Stomach (tissue), 9 donors: Measurements from ENCODE around the gene ITIH4. TPM values are rescaled to one million over a fixed set of nuclear protein-coding genes. Genes with fewer than 3 reads are reported as not detected.

ENCODE experiments used
- DNase-seq, 2 donors: peaks; one replicate each; pipeline versions ENCODE4 v3.0.0 to v3.0.0-alpha.2; 2013 to 2019
- H3K27ac ChIP-seq, 5 donors: fragments of 200-600 bp in 4 of 5; sonication (generic) in 4 of 5; one replicate each; pipeline ENCODE4 v1.5.1; 2013 to 2019; ENCODE audit warnings: mild to moderate bottlenecking in 1 of 5, moderate library complexity in 1 of 5
- H3K27me3 ChIP-seq, 3 donors: fragments of 200-600 bp; sonication (generic); one replicate each; pipeline ENCODE4 v1.5.1; 2017 to 2019; ENCODE audit warnings: mixed run types in 1 of 3
- H3K36me3 ChIP-seq, 4 donors: fragments of 200-600 bp; sonication (generic); 1 replicate in 3 of 4; 2 replicates in 1 of 4; pipeline ENCODE4 v1.5.1; 2016 to 2019
- H3K4me1 ChIP-seq, 4 donors: fragments of 200-600 bp; sonication (generic); one replicate each; pipeline ENCODE4 v1.5.1; 2016 to 2019
- H3K4me3 ChIP-seq, 4 donors: fragments of 200-600 bp; sonication (generic) in 3 of 4; one replicate each; pipeline ENCODE4 v1.5.1; 2016 to 2019; ENCODE audit warnings: mild to moderate bottlenecking in 1 of 4
- H3K9me3 ChIP-seq, 4 donors: fragments of 200-600 bp; sonication (generic); one replicate each; pipeline ENCODE4 v1.5.1; 2016 to 2019
- EP300 ChIP-seq: sonication (generic); formaldehyde crosslinking; IDR thresholded peaks from one replicate; pipeline ENCODE4 v1.6.1; 2017; ENCODE audit warnings: antibody characterized with exemption
- POLR2A ChIP-seq, 4 donors: fragments of 450-650 bp; IDR thresholded peaks; one replicate each; pipeline ENCODE4 v1.6.1; 2016; ENCODE audit warnings: antibody characterized with exemption in 4 of 4, control low read depth in 2 of 4, mild to moderate bottlenecking in 1 of 4, moderate library complexity in 1 of 4
- POLR2AphosphoS5 ChIP-seq, 3 donors: sonication (generic); formaldehyde crosslinking; IDR thresholded peaks; one replicate each; pipeline ENCODE4 v1.6.1; 2016; ENCODE audit warnings: antibody characterized with exemption in 3 of 3
- WGBS, 5 donors: extraction: QIAGEN DNeasy Blood & Tissue Kit in 3 of 5; methylation state at CpG; one replicate each; pipeline versions ENCODE4 v1.1.5 to v1.1.7; 2013 to 2018; 5-methylcytosine and 5-hydroxymethylcytosine counted together
- intact Hi-C: fragments of 100-400 bp; cut with DNase I; formaldehyde crosslinking; loops from one replicate; pipeline ENCODE4 v1.15.1; 2023; ENCODE audit warnings: low total_unique reads
- polyA plus RNA-seq, 3 donors: library from polyadenylated mRNA; stranded (reverse); fragments of 200-250 nt; gene quantifications; one replicate each; pipeline ENCODE4 v1.2.3, GENCODE V29; 2013
- total RNA-seq, 5 donors: library from RNA; depleted of rRNA; stranded (reverse); fragments of >200 nt; gene quantifications; one replicate each; pipeline versions ENCODE4 v1.1.0 to v1.2.3, GENCODE V29; 2014 to 2016
- TF ChIP-seq, protein P1 (sequence below), 7 experiments: fragments of 450-650 bp in 4 of 7; fragments of 200-600 bp in 3 of 7; sonication (generic) in 3 of 7; IDR thresholded peaks; one replicate each; pipeline ENCODE4 v1.5.1; 2016 to 2019; ENCODE audit warnings: antibody characterized with exemption in 7 of 7, control low read depth in 2 of 7, mild to moderate bottlenecking in 1 of 7
- donor health status: healthy with polysubstance abuse.
- donor health status: Bipolar disorder and iron deficiency.
- donor health status: healthy.

The ITIH4 gene
- total and polyA plus RNA-seq, 8 donors, result 1.7 to 300 (median 18.5) TPM

DNA sequence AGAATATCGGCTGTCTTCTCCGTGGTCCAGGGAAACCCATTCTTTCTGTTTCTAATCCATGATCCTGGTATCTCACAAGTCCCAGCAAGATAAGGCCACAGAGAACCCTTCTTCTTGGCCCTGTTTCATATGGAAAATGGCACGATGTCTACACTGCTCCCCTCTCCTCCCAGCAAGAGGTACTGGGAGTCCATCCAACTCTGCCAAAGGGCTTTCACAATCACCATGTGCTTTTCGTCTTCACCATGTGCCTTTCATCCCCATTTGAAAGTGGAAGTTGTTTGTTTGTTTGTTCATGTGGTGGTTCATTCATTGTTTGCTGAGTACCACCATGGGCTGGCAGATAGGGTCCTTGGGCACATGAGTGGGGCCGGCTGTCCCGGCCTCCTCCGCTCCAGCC lies 30.4 kb downstream of the ITIH4 start:
- intact Hi-C loops, result no loop called here
- peaks cover 0 to 5% (median 0%) of the 10 kb centered on the region in 4 donors for H3K4me1 ChIP-seq
- WGBS, 5 donors, result 70 to 88% (median 79%) methylated on average over 4 to 7 of the region's 7 CpGs
- no peak for DNase-seq
- H3K9me3 ChIP-seq, result no peaks in the 10 kb centered on the region
- H3K27me3 ChIP-seq, result peaks cover 0 to 1% (median 0%) of the 10 kb centered on the region in 3 donors
- no peak overlapping the region for H3K27ac ChIP-seq
- H3K4me3 ChIP-seq, result no peak overlapping the region
- H3K36me3 ChIP-seq, result no peaks in the 10 kb centered on the region
- TF ChIP-seq EP300, result no peak

DNA sequence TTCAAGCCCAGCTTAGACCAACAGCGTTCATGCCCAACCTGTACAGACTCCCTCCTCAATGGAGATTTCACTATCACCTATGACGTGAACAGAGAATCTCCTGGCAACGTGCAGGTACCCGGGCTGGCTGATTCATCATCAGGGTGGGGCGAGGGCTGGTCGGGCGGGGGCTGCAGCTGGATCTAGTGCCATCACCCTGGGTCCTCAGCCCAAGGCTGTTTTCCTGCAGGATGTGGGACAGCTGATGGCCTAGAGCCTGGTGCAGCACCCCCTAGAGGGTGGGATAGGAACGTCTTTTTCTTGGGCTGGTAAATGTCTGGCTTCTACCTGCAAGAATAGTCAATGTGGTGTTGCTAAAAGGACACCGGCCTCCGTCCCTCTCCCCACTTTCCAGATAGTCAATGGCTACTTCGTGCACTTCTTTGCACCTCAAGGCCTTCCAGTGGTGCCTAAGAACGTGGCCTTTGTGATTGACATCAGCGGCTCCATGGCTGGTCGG lies 31.4 kb downstream of the ITIH4 start:
- Histone ChIP-seq H3K4me3 (no peak overlapping the region), H3K9me3 (no peaks in the 10 kb centered on the region), H3K27me3 (no peaks in the 10 kb centered on the region), H3K4me1 (peaks cover 0 to 14% (median 0%) of the 10 kb centered on the region in 4 donors), H3K27ac (no peak overlapping the region), H3K36me3 (no peaks in the 10 kb centered on the region)
- TF ChIP-seq EP300 (no peak), POLR2A (IDR thresholded peaks at IDR 0.05) (no peak), POLR2AphosphoS5 (IDR thresholded peaks at IDR 0.05) (no peak)
- TF ChIP-seq, protein P1, sequence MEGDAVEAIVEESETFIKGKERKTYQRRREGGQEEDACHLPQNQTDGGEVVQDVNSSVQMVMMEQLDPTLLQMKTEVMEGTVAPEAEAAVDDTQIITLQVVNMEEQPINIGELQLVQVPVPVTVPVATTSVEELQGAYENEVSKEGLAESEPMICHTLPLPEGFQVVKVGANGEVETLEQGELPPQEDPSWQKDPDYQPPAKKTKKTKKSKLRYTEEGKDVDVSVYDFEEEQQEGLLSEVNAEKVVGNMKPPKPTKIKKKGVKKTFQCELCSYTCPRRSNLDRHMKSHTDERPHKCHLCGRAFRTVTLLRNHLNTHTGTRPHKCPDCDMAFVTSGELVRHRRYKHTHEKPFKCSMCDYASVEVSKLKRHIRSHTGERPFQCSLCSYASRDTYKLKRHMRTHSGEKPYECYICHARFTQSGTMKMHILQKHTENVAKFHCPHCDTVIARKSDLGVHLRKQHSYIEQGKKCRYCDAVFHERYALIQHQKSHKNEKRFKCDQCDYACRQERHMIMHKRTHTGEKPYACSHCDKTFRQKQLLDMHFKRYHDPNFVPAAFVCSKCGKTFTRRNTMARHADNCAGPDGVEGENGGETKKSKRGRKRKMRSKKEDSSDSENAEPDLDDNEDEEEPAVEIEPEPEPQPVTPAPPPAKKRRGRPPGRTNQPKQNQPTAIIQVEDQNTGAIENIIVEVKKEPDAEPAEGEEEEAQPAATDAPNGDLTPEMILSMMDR (IDR thresholded peaks at IDR 0.05), result peak in 3 of 7 experiments; percentile 22 to 36 (median 23)
- 51 to 61% (median 57%) methylated on average over 8 to 14 of the region's 14 CpGs for WGBS, 5 donors
- DNase-seq, result peak; percentile 30 to 49
- intact Hi-C loops, result no loop called here

DNA sequence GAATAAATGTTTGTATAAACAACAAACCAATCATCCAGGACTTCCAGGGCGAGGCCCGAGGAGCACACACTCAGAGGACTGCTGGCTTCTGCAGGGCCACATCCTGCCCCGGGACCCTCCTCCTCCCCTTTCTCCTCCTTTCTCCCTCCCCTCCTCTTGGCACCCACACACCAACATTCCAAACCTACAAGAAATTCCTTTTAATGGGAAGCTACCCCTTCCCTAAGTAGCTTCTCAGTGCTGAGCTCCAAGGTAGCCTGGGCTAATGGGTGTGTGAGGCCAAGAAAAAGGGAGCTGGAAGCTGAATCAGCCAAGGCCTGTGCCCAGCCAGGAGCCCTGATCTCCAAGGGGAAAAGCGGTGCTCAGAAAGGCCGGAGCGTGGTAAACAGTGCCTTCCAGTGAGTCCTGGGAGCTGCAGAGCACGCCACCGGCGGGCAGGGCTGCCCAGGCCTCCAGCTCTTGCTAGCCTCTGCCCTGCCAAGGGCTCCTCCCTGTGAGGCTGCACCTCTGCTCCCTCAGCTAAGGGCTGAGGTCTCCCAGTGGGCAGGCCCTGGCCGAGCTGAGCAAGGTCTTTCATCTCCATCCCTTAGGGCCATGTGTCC lies 32.0 kb downstream of the ITIH4 start:
- no peak for DNase-seq
- H3K27me3 ChIP-seq, result no peaks in the 10 kb centered on the region
- 76 to 88% (median 80%) methylated on average over 7 to 10 of the region's 10 CpGs for WGBS, 5 donors
- no peaks in the 10 kb centered on the region for H3K9me3 ChIP-seq
- no peak for TF ChIP-seq POLR2A (IDR thresholded peaks at IDR 0.05)
- TF ChIP-seq POLR2AphosphoS5 (IDR thresholded peaks at IDR 0.05), result no peak
- TF ChIP-seq EP300, result no peak
- TF ChIP-seq, protein P1 (IDR thresholded peaks at IDR 0.05), result no peak
- no peak overlapping the region for H3K27ac ChIP-seq
- intact Hi-C loops, result no loop called here
- H3K36me3 ChIP-seq, result no peaks in the 10 kb centered on the region
- peaks cover 0 to 14% (median 0%) of the 10 kb centered on the region in 4 donors for H3K4me1 ChIP-seq
- no peak overlapping the region for H3K4me3 ChIP-seq

DNA sequence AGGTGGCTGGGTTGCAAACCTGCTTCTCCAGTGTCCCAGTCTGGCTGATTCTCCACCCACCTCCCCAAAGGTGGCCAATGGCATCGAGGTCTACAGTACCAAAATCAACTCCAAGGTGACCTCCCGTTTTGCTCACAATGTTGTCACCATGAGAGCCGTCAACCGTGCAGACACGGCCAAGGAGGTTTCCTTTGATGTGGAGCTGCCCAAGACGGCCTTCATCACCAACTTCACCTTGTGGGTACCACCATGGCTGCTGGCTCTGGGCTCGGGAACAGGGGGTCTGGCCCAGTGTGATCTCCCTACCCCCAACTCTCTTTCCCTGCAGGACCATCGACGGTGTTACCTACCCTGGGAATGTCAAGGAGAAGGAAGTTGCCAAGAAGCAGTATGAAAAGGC lies 34.1 kb downstream of the ITIH4 start:
- no peaks in the 10 kb centered on the region for H3K36me3 ChIP-seq
- no peak for TF ChIP-seq POLR2AphosphoS5 (IDR thresholded peaks at IDR 0.05)
- TF ChIP-seq EP300, result no peak
- TF ChIP-seq POLR2A (IDR thresholded peaks at IDR 0.05), result no peak
- TF ChIP-seq, protein P1 (IDR thresholded peaks at IDR 0.05), result no peak
- H3K9me3 ChIP-seq, result no peaks in the 10 kb centered on the region
- H3K4me3 ChIP-seq, result no peak overlapping the region
- 67 to 95% (median 94%) methylated on average over 3 to 9 of the region's 9 CpGs for WGBS, 5 donors
- DNase-seq, result no peak
- intact Hi-C loops, result no loop called here
- peaks cover 0 to 14% (median 0%) of the 10 kb centered on the region in 4 donors for H3K4me1 ChIP-seq
- H3K27me3 ChIP-seq, result no peaks in the 10 kb centered on the region
- H3K27ac ChIP-seq, result no peak overlapping the region

DNA sequence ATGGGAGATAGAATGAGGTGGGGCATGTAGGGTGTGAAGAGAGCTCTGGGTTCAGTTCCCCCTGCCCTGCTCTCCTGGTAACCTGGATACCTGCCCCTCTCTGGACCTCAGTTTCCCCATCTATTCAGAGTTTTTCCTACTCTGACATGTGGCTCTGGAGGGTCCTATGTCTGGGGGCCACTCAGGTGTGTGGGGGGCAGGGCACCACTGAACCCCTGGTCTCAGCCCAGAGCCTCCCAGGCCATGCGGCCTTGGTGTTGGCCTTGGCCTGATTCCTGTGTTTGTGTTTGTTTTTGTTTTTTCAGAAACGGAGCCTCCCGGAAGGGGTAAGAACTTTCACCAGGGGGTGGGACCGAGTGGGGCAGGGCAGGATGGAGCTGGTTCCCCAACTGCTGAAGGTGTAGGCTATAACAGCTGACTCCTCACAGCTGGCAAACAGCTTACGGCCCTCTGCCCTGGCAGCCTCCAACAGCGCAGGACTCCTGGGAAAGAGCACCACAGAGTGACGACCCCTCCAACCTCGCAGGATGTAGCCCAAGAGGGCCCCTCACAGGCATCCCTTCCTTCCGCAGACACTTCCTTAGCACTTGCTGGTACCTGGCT lies 35.1 kb downstream of the ITIH4 start:
- H3K4me1 ChIP-seq, result peaks cover 0 to 14% (median 0%) of the 10 kb centered on the region in 4 donors
- H3K9me3 ChIP-seq, result no peaks in the 10 kb centered on the region
- H3K27ac ChIP-seq, result no peak overlapping the region
- TF ChIP-seq, protein P1 (IDR thresholded peaks at IDR 0.05), result no peak
- no peak for TF ChIP-seq POLR2AphosphoS5 (IDR thresholded peaks at IDR 0.05)
- no peak for TF ChIP-seq POLR2A (IDR thresholded peaks at IDR 0.05)
- TF ChIP-seq EP300, result no peak
- WGBS, 5 donors, result 39 to 56% (median 45%) methylated on average over 6 to 9 of the region's 9 CpGs
- DNase-seq, result no peak
- H3K36me3 ChIP-seq, result no peaks in the 10 kb centered on the region
- H3K4me3 ChIP-seq, result no peak overlapping the region
- H3K27me3 ChIP-seq, result no peaks in the 10 kb centered on the region
- intact Hi-C loops, result no loop called here
